HepG2 (cell line): ENCODE results near the gene KRTAP5-11. TPM values are rescaled to one million over a fixed set of nuclear protein-coding genes. Genes with fewer than 3 reads are reported as not detected.

Experiments used
- ATAC-seq: fragments of 200-7000 bp; cut with Tn5 transposase; 3 replicates; pipeline ENCODE4 v1.9.1; 2020; ENCODE audit warnings: mild to moderate bottlenecking, moderate library complexity
- BruUV-seq: library from RNA; stranded (reverse); fragments of 400-500 nt; replicated peaks from 2 replicates; lab custom pipeline; 2021; lab: Mats Ljungman, UMichigan
- CTCF ChIA-PET: fragments of 300-600 bp; formaldehyde crosslinking; extraction: SDS; loops from one replicate; lab custom pipeline; 2021; ENCODE audit warnings: low total read pairs, inconsistent platforms, low intra/inter-chr PET ratio; lab: Yijun Ruan, JAX
- POLR2A ChIA-PET: fragments of 350-600 bp; sonication (Branson Sonifier 250); formaldehyde crosslinking; loops from one replicate; lab custom pipeline; 2020; ENCODE audit warnings: antibody characterized with exemption, inconsistent platforms; lab: Yijun Ruan, JAX
- DNase-seq: peaks from one replicate; pipeline ENCODE4 v3.0.0-alpha.2; 2015; ENCODE audit warnings: low spot score
- FAIRE-seq: peaks from 3 replicates; lab custom pipeline; 2011; peaks lifted over from hg19 to GRCh38; lab: Jason Lieb, UNC
- H2AFZ ChIP-seq: one replicate; pipeline ENCODE4 v1.6.1; 2011; ENCODE audit warnings: low read length, inconsistent platforms
- H3K27ac ChIP-seq: fragments of 300-600 bp; 3 replicates; pipeline ENCODE4 v1.8.0; 2011; ENCODE audit warnings: mixed run types, mild to moderate bottlenecking, mixed read lengths, low read length, inconsistent platforms; ENCODE audit not compliant: insufficient read depth; ENCODE audit errors: extremely low read length
- H3K27me3 ChIP-seq, 2 experiments: fragments of 200-600 bp in 1 of 2; 2 replicates in 1 of 2; 3 replicates in 1 of 2; pipeline versions ENCODE4 v1.6.0 to v1.8.0; 2011; ENCODE audit warnings: low read length in 2 of 2, mild to moderate bottlenecking in 2 of 2, moderate library complexity in 2 of 2, inconsistent platforms in 1 of 2; ENCODE audit not compliant: insufficient read depth in 2 of 2, control insufficient read depth in 1 of 2
- H3K36me3 ChIP-seq, 2 experiments: fragments of 200-600 bp in 1 of 2; replicated peaks in 1 of 2; 2 replicates in 1 of 2; 3 replicates in 1 of 2; pipeline versions ENCODE4 v1.5.1 to v1.8.0; 2011; ENCODE audit warnings: low read length in 2 of 2, inconsistent platforms in 1 of 2; ENCODE audit not compliant: insufficient read depth in 2 of 2, control insufficient read depth in 1 of 2
- H3K4me1 ChIP-seq: 2 replicates; pipeline ENCODE4 v1.5.1; 2012; ENCODE audit warnings: low read length, inconsistent platforms; ENCODE audit not compliant: insufficient read depth
- H3K4me2 ChIP-seq: 2 replicates; pipeline ENCODE4 v1.6.0; 2011; ENCODE audit warnings: low read depth, low read length, inconsistent platforms
- H3K4me3 ChIP-seq, 3 experiments: fragments of 200-600 bp in 1 of 3; sonication (generic), shearing (Covaris generic) in 1 of 3; replicated peaks in 1 of 3; 2 replicates each; pipeline ENCODE4 v1.5.1; 2011 to 2016; ENCODE audit warnings: low read length in 3 of 3, inconsistent platforms in 2 of 3, low read depth in 2 of 3, mild to moderate bottlenecking in 2 of 3, control low read depth in 1 of 3, mixed read lengths in 1 of 3; ENCODE audit not compliant: insufficient read depth in 1 of 3
- H3K79me2 ChIP-seq: one replicate; pipeline ENCODE4 v1.6.1; 2011; ENCODE audit warnings: low read length, inconsistent platforms; ENCODE audit not compliant: insufficient read depth
- H3K9ac ChIP-seq: 2 replicates; pipeline ENCODE4 v1.6.0; 2011; ENCODE audit warnings: mild to moderate bottlenecking, low read depth, low read length, inconsistent platforms; ENCODE audit not compliant: insufficient read depth
- H3K9me3 ChIP-seq: 2 replicates; pipeline ENCODE4 v1.5.1; 2012; ENCODE audit warnings: mild to moderate bottlenecking, low read length
- H4K20me1 ChIP-seq: 2 replicates; pipeline ENCODE4 v1.6.0; 2011; ENCODE audit warnings: inconsistent platforms, mild to moderate bottlenecking, low read length, moderate library complexity; ENCODE audit not compliant: insufficient read depth
- ATF7 ChIP-seq, 2 experiments: fragments of 450-650 bp in 1 of 2; sonication (generic) in 1 of 2; formaldehyde crosslinking in 1 of 2; IDR thresholded peaks; 2 replicates each; pipeline versions ENCODE4 v1.4.0 to v1.6.1; 2016 to 2020; ENCODE audit warnings: antibody characterized with exemption in 1 of 2, mild to moderate bottlenecking in 1 of 2, missing genetic modification reagents in 1 of 2
- CREB1 ChIP-seq, 2 experiments: fragments of 450-650 bp in 1 of 2; IDR thresholded peaks; 2 replicates each; pipeline ENCODE4 v1.6.1; 2016 to 2017; ENCODE audit warnings: control low read depth in 1 of 2, mild to moderate bottlenecking in 1 of 2, missing compliant biosample characterization in 1 of 2, missing genetic modification characterization in 1 of 2
- HNF4G ChIP-seq, 2 experiments: sonication (generic) in 1 of 2; formaldehyde crosslinking in 1 of 2; IDR thresholded peaks; 2 replicates each; pipeline versions ENCODE4 v1.4.0 to v1.6.1; 2011 to 2020; ENCODE audit warnings: borderline replicate concordance in 2 of 2, low read depth in 2 of 2, mild to moderate bottlenecking in 2 of 2, low read length in 1 of 2, missing genetic modification reagents in 1 of 2, moderate library complexity in 1 of 2
- MAFF ChIP-seq: IDR thresholded peaks from 2 replicates; pipeline ENCODE4 v1.6.1; 2011; ENCODE audit warnings: low read depth, low read length, improper control_type of control experiment
- MIXL1 ChIP-seq: IDR thresholded peaks from 2 replicates; pipeline ENCODE4 v1.6.1; 2016
- MLXIP ChIP-seq: sonication (generic); formaldehyde crosslinking; IDR thresholded peaks from 2 replicates; pipeline ENCODE4 v1.9.0; 2021; ENCODE audit warnings: missing genetic modification reagents, borderline replicate concordance
- MTF2 ChIP-seq: sonication (generic); formaldehyde crosslinking; IDR thresholded peaks from 2 replicates; pipeline ENCODE4 v1.5.0; 2020; ENCODE audit warnings: missing genetic modification reagents, borderline replicate concordance
- PRMT3 ChIP-seq: sonication (generic); formaldehyde crosslinking; IDR thresholded peaks from 2 replicates; pipeline ENCODE4 v1.8.1; 2022; ENCODE audit warnings: low read depth, mild to moderate bottlenecking, moderate library complexity, missing genetic modification reagents, borderline replicate concordance
- PRPF4 ChIP-seq: fragments of 200-400 bp; formaldehyde crosslinking; IDR thresholded peaks from 2 replicates; pipeline ENCODE4 v1.6.1; 2016; ENCODE audit warnings: low read length, low read depth; ENCODE audit not compliant: poor library complexity, severe bottlenecking
- RXRA ChIP-seq: sonication (generic); formaldehyde crosslinking; IDR thresholded peaks from 2 replicates; pipeline ENCODE4 v1.5.1; 2020; ENCODE audit warnings: missing genetic modification reagents
- SRY ChIP-seq: sonication (generic); formaldehyde crosslinking; IDR thresholded peaks from 2 replicates; pipeline ENCODE4 v1.8.0; 2022; ENCODE audit warnings: mild to moderate bottlenecking, missing genetic modification reagents
- ZNF776 ChIP-seq: sonication (generic); formaldehyde crosslinking; IDR thresholded peaks from 2 replicates; pipeline ENCODE4 v1.4.0; 2020; ENCODE audit warnings: mild to moderate bottlenecking, missing genetic modification reagents
- WGBS: methylation state at CpG from one replicate; pipeline ENCODE4 v1.1.6; 2017; ENCODE audit warnings: low lambda C conversion rate; 5-methylcytosine and 5-hydroxymethylcytosine counted together
- in situ Hi-C: cut with HindIII; loops from 2 replicates; pipeline ENCODE4 v1.10.0; 2017; ENCODE audit warnings: low pct_unique_long_range_greater_than_20kb; ENCODE audit not compliant: extremely low pct_ligation_motif_present
- intact Hi-C: fragments of 100-400 bp; cut with micrococcal nuclease; formaldehyde crosslinking; loops from one replicate; pipeline ENCODE4 v1.10.0; 2022; ENCODE audit not compliant: unreplicated experiment
- polyA plus RNA-seq, 8 experiments: library from polyadenylated mRNA; depleted of rRNA in 3 of 8; stranded (reverse) in 7 of 8; unstranded in 1 of 8; fragments of >200 nt; fragmentation: Illumina TruSeq in 4 of 8; extraction: Trizol in 4 of 8; gene quantifications; 2 replicates each; pipeline versions ENCODE4 v1.2.1 to v1.2.3, GENCODE V29; 2011 to 2016; ENCODE audit warnings: low read depth in 4 of 8, missing spikeins in 1 of 8, mixed read lengths in 1 of 8; ENCODE audit not compliant: insufficient read depth in 1 of 8
- total RNA-seq, 5 experiments: library from RNA; depleted of rRNA; stranded (reverse); fragments of >200 nt; fragmentation: Illumina TruSeq; extraction: Trizol; gene quantifications; 2 replicates each; pipeline ENCODE4 v1.2.3, GENCODE V29; 2016; ENCODE audit warnings: low read depth in 1 of 5
- TF ChIP-seq, protein P1 (sequence below): sonication (generic); formaldehyde crosslinking; IDR thresholded peaks from 2 replicates; pipeline ENCODE4 v1.8.1; 2023; ENCODE audit warnings: missing genetic modification reagents, inconsistent platforms, borderline replicate concordance

The KRTAP5-11 gene
- total and polyA plus RNA-seq, 2 of the 13 experiments (the other 11 are each of a cell fraction or from before 2014, with no cell fraction given) = not detected

DNA sequence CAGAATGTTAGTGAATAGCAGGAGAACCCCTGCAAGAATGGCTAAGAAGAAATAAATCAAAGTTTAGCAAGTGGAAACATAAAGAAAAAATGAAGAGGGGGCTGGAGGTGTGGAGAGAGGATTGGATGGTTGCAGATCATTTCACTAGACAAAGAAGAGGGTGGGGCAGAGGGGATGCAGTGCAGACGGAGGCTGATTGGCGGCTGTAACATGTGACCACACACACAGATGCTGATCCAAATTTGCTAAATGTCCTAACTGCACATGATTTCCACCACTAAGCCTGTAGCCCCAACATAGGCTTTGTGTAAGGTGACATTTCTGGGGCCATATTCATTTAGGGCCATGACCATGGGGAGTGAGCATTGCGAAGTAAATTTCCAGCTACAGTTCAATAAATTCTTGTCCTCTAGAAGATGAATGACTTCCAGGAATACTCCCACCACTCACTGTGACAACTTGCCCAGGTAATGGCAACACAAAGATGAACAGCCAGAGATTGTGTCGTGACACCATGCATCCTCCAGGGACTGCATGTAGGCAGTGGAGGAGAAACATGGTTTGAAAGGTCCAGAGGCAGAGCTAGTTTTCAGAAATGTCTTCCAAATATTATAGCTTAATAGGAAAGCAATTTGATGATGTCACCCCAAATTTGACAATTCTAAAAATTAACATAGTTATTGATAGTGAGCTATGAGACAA lies 6.8 kb downstream of the KRTAP5-11 start:
- Histone ChIP-seq H3K27ac (no peak overlapping the region), H2AFZ (no peak overlapping the region), H3K9me3 (no peaks in the 10 kb centered on the region), H3K9ac (no peak overlapping the region), H3K4me1 (peaks cover 30% of the 10 kb centered on the region), H3K4me2 (no peak overlapping the region), H4K20me1 (no peaks in the 10 kb centered on the region), H3K79me2 (no peaks in the 10 kb centered on the region), H3K27me3 (peaks cover 8 to 36% of the 10 kb centered on the region in 2 experiments), H3K36me3 (no peaks in the 10 kb centered on the region), H3K4me3 (no peak overlapping the region)
- ATAC-seq = no peak
- POLR2A ChIA-PET = no interaction called here
- TF ChIP-seq ATF7 (IDR thresholded peaks at IDR 0.05) (peak; percentile 81), ATF7 (CRISPR knock-in tag; IDR thresholded peaks at IDR 0.05) (no peak), RXRA (no peak), CREB1 (IDR thresholded peaks at IDR 0.05) (peak; percentile 25; the same call in 1 of the 2 replicates), CREB1 (CRISPR knock-in tag; IDR thresholded peaks at IDR 0.05) (no peak)
- CTCF ChIA-PET = no interaction called here
- BruUV-seq = no TSS peak
- DNase-seq = no peak
- in situ Hi-C loops (no loop called here), intact Hi-C loops (no loop called here)
- WGBS = 23% methylated on average over 4 of the region's 4 CpGs
- no peak for FAIRE-seq

GRCh38 chr11:71574418-71574817 lies 8.3 kb downstream of the KRTAP5-11 start:
- peaks cover 17% of the 10 kb centered on the region; the same call in 1 of the 2 replicates for H3K4me1 ChIP-seq
- no peak overlapping the region for H3K9ac ChIP-seq
- FAIRE-seq (no peak), ATAC-seq (no peak), DNase-seq (no peak)
- no peak overlapping the region for H2AFZ ChIP-seq
- intact Hi-C loops = no loop called here
- CTCF ChIA-PET = no interaction called here
- H3K27me3 ChIP-seq = peaks cover 8 to 44% of the 10 kb centered on the region in 2 experiments
- H3K4me3 ChIP-seq = no peak overlapping the region
- H4K20me1 ChIP-seq = no peaks in the 10 kb centered on the region
- no peak overlapping the region for H3K27ac ChIP-seq
- POLR2A ChIA-PET = no interaction called here
- no TSS peak for BruUV-seq
- no peaks in the 10 kb centered on the region for H3K36me3 ChIP-seq
- H3K9me3 ChIP-seq = no peaks in the 10 kb centered on the region
- 22% methylated on average over 5 of the region's 5 CpGs for WGBS
- H3K4me2 ChIP-seq = no peak overlapping the region
- no peaks in the 10 kb centered on the region for H3K79me2 ChIP-seq
- in situ Hi-C loops = no loop called here
- TF ChIP-seq PRMT3 (no peak), ZNF776 (no peak), MIXL1 (no peak), MAFF (no peak), PRPF4 (no peak), MTF2 (CRISPR knock-in tag) (no peak), HNF4G (IDR thresholded peaks at IDR 0.05; ENCODE audit: borderline replicate concordance, low read depth, low read length) (no peak), HNF4G (CRISPR knock-in tag; IDR thresholded peaks at IDR 0.05; ENCODE audit: borderline replicate concordance, low read depth) (no peak), MLXIP (no peak), SRY (no peak)
- TF ChIP-seq, protein P1, sequence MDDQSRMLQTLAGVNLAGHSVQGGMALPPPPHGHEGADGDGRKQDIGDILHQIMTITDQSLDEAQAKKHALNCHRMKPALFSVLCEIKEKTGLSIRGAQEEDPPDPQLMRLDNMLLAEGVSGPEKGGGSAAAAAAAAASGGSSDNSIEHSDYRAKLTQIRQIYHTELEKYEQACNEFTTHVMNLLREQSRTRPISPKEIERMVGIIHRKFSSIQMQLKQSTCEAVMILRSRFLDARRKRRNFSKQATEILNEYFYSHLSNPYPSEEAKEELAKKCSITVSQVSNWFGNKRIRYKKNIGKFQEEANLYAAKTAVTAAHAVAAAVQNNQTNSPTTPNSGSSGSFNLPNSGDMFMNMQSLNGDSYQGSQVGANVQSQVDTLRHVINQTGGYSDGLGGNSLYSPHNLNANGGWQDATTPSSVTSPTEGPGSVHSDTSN (CRISPR knock-in tag) = no peak
